Heart left ventricle (tissue), 13 donors: ENCODE data around the gene ASCL5.

Experiments
- POLR2A ChIP-seq, 2 donors: fragments of 450-650 bp; IDR thresholded peaks; one replicate each; pipeline ENCODE4 v1.6.1; 2017; ENCODE audit warnings: antibody characterized with exemption in 2 of 2, mild to moderate bottlenecking in 2 of 2, moderate library complexity in 2 of 2
- TF ChIP-seq, protein P1 (sequence below), 12 donors: fragments of 200-600 bp; sonication (generic) in 4 of 12; IDR thresholded peaks; one replicate each; pipeline versions ENCODE4 v1.5.0 to v1.8.0; 2018 to 2022; ENCODE audit warnings: antibody characterized with exemption in 12 of 12, mild to moderate bottlenecking in 5 of 12
- donor health status: ischemic (EF 13 %, LVEDD 7.1; RV severe dilation, severe dysfunction).
- donor health status: DM: no; HTN: yes; CAD: no.
- donor health status: DM: no; HTN: no; CAD: no.
- donor health status: ischemic (EF 25% LVEDD 6.9; RV normal size, moderate dysfunction).
- donor health status: ischemic (EF 25% LVEDD 5.7; RV mildly dilated, moderate dysfunction).
- donor health status: ischemic (EF 35%, LVEDD 5.7; RV mildly dilated, moderate dysfunction).
- donor health status: nonischemic (EF 11% LVEDD 7.7; RV severe dilation, severe dysfunction).
- donor health status: DM: yes; HTN: yes; CAD: no.
- donor health status: PGD.
- donor health status: ischemic (EF 29% LVEDD 5.4; RV normal size, mild dysfunction).
- donor health status: nonischemic (EF 23%, LVEDD 6.1; RV moderate dilation, normal function).

DNA sequence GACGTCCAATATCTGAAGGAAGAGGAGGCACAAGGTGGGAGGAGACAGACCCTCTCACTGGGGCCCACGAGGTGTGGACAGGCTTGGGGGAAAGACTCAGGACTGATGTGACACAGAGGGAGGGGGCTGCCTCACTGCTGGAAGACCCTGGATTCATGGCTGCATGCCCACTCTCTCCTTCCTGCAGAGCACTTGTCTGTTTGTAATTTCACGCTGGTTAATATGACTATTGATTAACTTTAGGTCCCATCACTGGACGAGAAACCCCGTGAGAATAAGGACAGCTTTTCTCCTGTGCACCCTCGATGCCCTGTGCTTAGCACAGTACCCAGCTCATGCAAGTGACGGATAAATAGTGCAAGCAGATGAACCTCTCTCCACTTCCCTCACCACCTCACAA, 49.9 kb downstream of the ASCL5 start:
- TF ChIP-seq, protein P1, sequence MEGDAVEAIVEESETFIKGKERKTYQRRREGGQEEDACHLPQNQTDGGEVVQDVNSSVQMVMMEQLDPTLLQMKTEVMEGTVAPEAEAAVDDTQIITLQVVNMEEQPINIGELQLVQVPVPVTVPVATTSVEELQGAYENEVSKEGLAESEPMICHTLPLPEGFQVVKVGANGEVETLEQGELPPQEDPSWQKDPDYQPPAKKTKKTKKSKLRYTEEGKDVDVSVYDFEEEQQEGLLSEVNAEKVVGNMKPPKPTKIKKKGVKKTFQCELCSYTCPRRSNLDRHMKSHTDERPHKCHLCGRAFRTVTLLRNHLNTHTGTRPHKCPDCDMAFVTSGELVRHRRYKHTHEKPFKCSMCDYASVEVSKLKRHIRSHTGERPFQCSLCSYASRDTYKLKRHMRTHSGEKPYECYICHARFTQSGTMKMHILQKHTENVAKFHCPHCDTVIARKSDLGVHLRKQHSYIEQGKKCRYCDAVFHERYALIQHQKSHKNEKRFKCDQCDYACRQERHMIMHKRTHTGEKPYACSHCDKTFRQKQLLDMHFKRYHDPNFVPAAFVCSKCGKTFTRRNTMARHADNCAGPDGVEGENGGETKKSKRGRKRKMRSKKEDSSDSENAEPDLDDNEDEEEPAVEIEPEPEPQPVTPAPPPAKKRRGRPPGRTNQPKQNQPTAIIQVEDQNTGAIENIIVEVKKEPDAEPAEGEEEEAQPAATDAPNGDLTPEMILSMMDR (IDR thresholded peaks at IDR 0.05): no peak
- TF ChIP-seq POLR2A (IDR thresholded peaks at IDR 0.05): no peak
